Immature natural killer cell (primary cell): Measurements from ENCODE around the gene BCO2. TPM values are rescaled to one million over a fixed set of nuclear protein-coding genes. Genes with fewer than 3 reads are reported as not detected.
A peak's percentile ranks its signal among the peaks of the same experiment; 100 is the strongest.
"Not testable (repeated sequence)": the region's sequence is repeated elsewhere in the genome, so short reads cannot be mapped to it uniquely, and the experiment has no call there.

ENCODE experiments used
- DNase-seq, 3 donors: peaks; one replicate each; pipeline ENCODE4 v3.0.0; 2022; ENCODE audit warnings: mixed read lengths in 1 of 3
- H3K27ac Mint-ChIP-seq, 6 donors: one replicate each; pipeline ENCODE4 v1.8.0; 2020; ENCODE audit warnings: mixed read lengths in 6 of 6, mild to moderate bottlenecking in 5 of 6, inconsistent platforms in 4 of 6, moderate library complexity in 3 of 6
- H3K27me3 Mint-ChIP-seq, 3 donors: one replicate each; pipeline ENCODE4 v1.8.0; 2020 to 2021; ENCODE audit warnings: low read depth in 3 of 3, mild to moderate bottlenecking in 3 of 3, mixed read lengths in 3 of 3, moderate library complexity in 3 of 3, inconsistent platforms in 1 of 3
- H3K36me3 Mint-ChIP-seq, 3 donors: one replicate each; pipeline ENCODE4 v1.8.0; 2020; ENCODE audit warnings: mixed read lengths in 3 of 3, inconsistent platforms in 2 of 3, mild to moderate bottlenecking in 2 of 3
- H3K4me1 Mint-ChIP-seq, 2 donors: one replicate each; pipeline ENCODE4 v1.8.0; 2020; ENCODE audit warnings: inconsistent platforms in 2 of 2, mild to moderate bottlenecking in 2 of 2, mixed read lengths in 2 of 2, moderate library complexity in 1 of 2
- H3K4me3 Mint-ChIP-seq, 5 donors: one replicate each; pipeline ENCODE4 v1.8.0; 2020; ENCODE audit warnings: mild to moderate bottlenecking in 5 of 5, mixed read lengths in 5 of 5, inconsistent platforms in 3 of 5, moderate library complexity in 3 of 5
- H3K9me3 Mint-ChIP-seq, 6 donors: one replicate each; pipeline ENCODE4 v1.8.0; 2020; ENCODE audit warnings: mild to moderate bottlenecking in 6 of 6, mixed read lengths in 6 of 6, inconsistent platforms in 4 of 6, moderate library complexity in 3 of 6
- polyA plus RNA-seq, 3 donors: library from polyadenylated mRNA; unstranded; fragments of 300-500 nt; fragmentation: Illumina TruSeq; gene quantifications; one replicate each; pipeline ENCODE4 v1.2.3, GENCODE V29; 2021

BCO2 gene
- polyA plus RNA-seq, 3 donors from 2014 or later: 0.41 to 2.7 (median 2.1) TPM

GRCh38 chr11:112160091-112160848 lies 15.0 kb upstream of the BCO2 start:
- peak overlapping the region in 1 of 6 donors; percentile 8 for H3K27ac Mint-ChIP-seq
- no peak for DNase-seq
- H3K4me1 Mint-ChIP-seq: peaks cover 27 to 62% of the 10 kb centered on the region in 2 donors
- no peak overlapping the region for H3K4me3 Mint-ChIP-seq
- H3K27me3 Mint-ChIP-seq: peaks cover 0 to 7% (median 4%) of the 10 kb centered on the region in 3 donors
- H3K9me3 Mint-ChIP-seq: no peaks in the 10 kb centered on the region
- H3K36me3 Mint-ChIP-seq: peaks cover 0 to 22% (median 8%) of the 10 kb centered on the region in 3 donors

GRCh38 chr11:112161012-112161411 lies 14.3 kb upstream of the BCO2 start:
- Mint-ChIP-seq H3K4me3 (no peak overlapping the region), H3K27me3 (peaks cover 0 to 7% (median 4%) of the 10 kb centered on the region in 3 donors), H3K27ac (peak overlapping the region in 2 of 6 donors; percentile 6 to 8), H3K9me3 (no peaks in the 10 kb centered on the region), H3K4me1 (peaks cover 28 to 65% of the 10 kb centered on the region in 2 donors), H3K36me3 (peaks cover 0 to 18% (median 8%) of the 10 kb centered on the region in 3 donors)
- DNase-seq: no peak

- not testable (repeated sequence) for DNase-seq, H3K9me3 Mint-ChIP-seq, H3K27me3 Mint-ChIP-seq
- peak overlapping the region in 1 of 6 donors; percentile 39 for H3K27ac Mint-ChIP-seq
- H3K4me3 Mint-ChIP-seq: peak overlapping the region in 3 of 5 donors; percentile 31 to 89 (median 49)
- peaks cover 0 to 18% (median 8%) of the 10 kb centered on the region in 3 donors for H3K36me3 Mint-ChIP-seq
- peaks cover 28 to 65% of the 10 kb centered on the region in 2 donors for H3K4me1 Mint-ChIP-seq
These were observed 13.1 kb upstream of the BCO2 start for GRCh38 chr11:112162200-112162599.

- peaks cover 0 to 15% (median 5%) of the 10 kb centered on the region in 3 donors for H3K36me3 Mint-ChIP-seq
- H3K27me3 Mint-ChIP-seq: peaks cover 0 to 7% (median 4%) of the 10 kb centered on the region in 3 donors
- H3K4me1 Mint-ChIP-seq: peaks cover 28 to 65% of the 10 kb centered on the region in 2 donors
- no peaks in the 10 kb centered on the region for H3K9me3 Mint-ChIP-seq
- peak overlapping the region in 3 of 6 donors; percentile 19 to 72 (median 33) for H3K27ac Mint-ChIP-seq
- peak overlapping the region; percentile 36 to 91 (median 69) for H3K4me3 Mint-ChIP-seq
- DNase-seq: no peak
These were observed 12.4 kb upstream of the BCO2 start for GRCh38 chr11:112162761-112163546.

GRCh38 chr11:112163875-112164685 lies 11.2 kb upstream of the BCO2 start, which contains the start of gene IL18:
Gene IL18, minus strand, starts transcription at chr11:112164094. Its CDS starts 9,041 bp downstream, at chr11:112155053.
- Mint-ChIP-seq H3K9me3 (no peaks in the 10 kb centered on the region), H3K36me3 (peaks cover 0 to 13% (median 4%) of the 10 kb centered on the region in 3 donors), H3K4me3 (peak within 1 kb of the TSS; percentile 80 to 93 (median 89)), H3K27me3 (peaks cover 0 to 7% (median 4%) of the 10 kb centered on the region in 3 donors), H3K27ac (peak within 1 kb of the TSS; percentile 62 to 88 (median 75)), H3K4me1 (peaks cover 26 to 61% of the 10 kb centered on the region in 2 donors)
- peak in 1 of 3 donors; percentile 12 for DNase-seq

- H3K27ac Mint-ChIP-seq: peak overlapping the region in 2 of 6 donors; percentile 63 to 88
These were observed 10.3 kb upstream of the BCO2 start for GRCh38 chr11:112165049-112165448.

GRCh38 chr11:112166562-112166961 lies 8.8 kb upstream of the BCO2 start:
- Mint-ChIP-seq H3K27me3 (peaks cover 0 to 7% (median 4%) of the 10 kb centered on the region in 3 donors), H3K4me3 (no peak overlapping the region), H3K9me3 (no peaks in the 10 kb centered on the region), H3K27ac (no peak overlapping the region), H3K4me1 (peaks cover 20 to 39% of the 10 kb centered on the region in 2 donors), H3K36me3 (peaks cover 0 to 4% (median 0%) of the 10 kb centered on the region in 3 donors)
- DNase-seq: no peak

More at GRCh38 chr11:112165049-112165448, 10.3 kb upstream of the BCO2 start:
- Mint-ChIP-seq H3K36me3 (peaks cover 0 to 10% (median 0%) of the 10 kb centered on the region in 3 donors), H3K4me1 (peaks cover 20 to 51% of the 10 kb centered on the region in 2 donors), H3K27me3 (peaks cover 0 to 7% (median 4%) of the 10 kb centered on the region in 3 donors), H3K9me3 (no peaks in the 10 kb centered on the region), H3K4me3 (peak overlapping the region in 3 of 5 donors; percentile 7 to 44 (median 43))
- DNase-seq: no peak

- H3K36me3 Mint-ChIP-seq: peaks cover 0 to under 1% (median 0%) of the 10 kb centered on the region in 3 donors
- H3K27me3 Mint-ChIP-seq: peaks cover 0 to 7% (median 4%) of the 10 kb centered on the region in 3 donors
- H3K4me1 Mint-ChIP-seq: peaks cover 17 to 34% of the 10 kb centered on the region in 2 donors
- no peak for DNase-seq
- no peak within 1 kb of the TSS for H3K27ac Mint-ChIP-seq
- H3K9me3 Mint-ChIP-seq: no peaks in the 10 kb centered on the region
- H3K4me3 Mint-ChIP-seq: no peak within 1 kb of the TSS
These were observed 8.2 kb upstream of the BCO2 start, which contains the start of gene TEX12 for GRCh38 chr11:112167145-112167544. Gene TEX12, plus strand, starts transcription at chr11:112167372. Its CDS starts 1,897 bp downstream, at chr11:112169269.

- no peaks in the 10 kb centered on the region for H3K9me3 Mint-ChIP-seq
- DNase-seq: no peak
- H3K4me3 Mint-ChIP-seq: no peak overlapping the region
These were observed 2.8 kb upstream of the BCO2 start for GRCh38 chr11:112172362-112172994.

GRCh38 chr11:112173152-112173551 lies 2.2 kb upstream of the BCO2 start:
- H3K27me3 Mint-ChIP-seq: peaks cover 0 to 2% (median 0%) of the 10 kb centered on the region in 3 donors

More at GRCh38 chr11:112172362-112172994, 2.8 kb upstream of the BCO2 start:
- peaks cover 0 to 4% (median 0%) of the 10 kb centered on the region in 3 donors for H3K36me3 Mint-ChIP-seq
- H3K4me1 Mint-ChIP-seq: peaks cover 16 to 30% of the 10 kb centered on the region in 2 donors
- H3K27me3 Mint-ChIP-seq: peaks cover 0 to 2% (median 0%) of the 10 kb centered on the region in 3 donors
- H3K27ac Mint-ChIP-seq: no peak overlapping the region

GRCh38 chr11:112175599-112175952 lies 264 bp downstream of the BCO2 start:
- H3K4me3 Mint-ChIP-seq: peak overlapping the region; percentile 50 to 83 (median 65)
- no peaks in the 10 kb centered on the region for H3K9me3 Mint-ChIP-seq
- H3K36me3 Mint-ChIP-seq: peaks cover 0 to 4% (median 0%) of the 10 kb centered on the region in 3 donors
- H3K27ac Mint-ChIP-seq: peak overlapping the region in 3 of 6 donors; percentile 47 to 58 (median 50)
- no peak for DNase-seq
- H3K4me1 Mint-ChIP-seq: peaks cover 39 to 59% of the 10 kb centered on the region in 2 donors
- peaks cover 2 to 5% (median 4%) of the 10 kb centered on the region in 3 donors for H3K27me3 Mint-ChIP-seq

More at GRCh38 chr11:112173152-112173551, 2.2 kb upstream of the BCO2 start:
- no peaks in the 10 kb centered on the region for H3K9me3 Mint-ChIP-seq
- H3K27ac Mint-ChIP-seq: no peak overlapping the region
- H3K4me3 Mint-ChIP-seq: no peak overlapping the region
- DNase-seq: no peak
- H3K36me3 Mint-ChIP-seq: peaks cover 0 to 4% (median 0%) of the 10 kb centered on the region in 3 donors
- peaks cover 22 to 37% of the 10 kb centered on the region in 2 donors for H3K4me1 Mint-ChIP-seq

- Mint-ChIP-seq H3K4me3 (peak overlapping the region in 1 of 5 donors; percentile 65), H3K9me3 (no peaks in the 10 kb centered on the region), H3K36me3 (peaks cover 0 to 4% (median 0%) of the 10 kb centered on the region in 3 donors), H3K4me1 (peaks cover 39 to 59% of the 10 kb centered on the region in 2 donors), H3K27me3 (peaks cover 2 to 5% (median 4%) of the 10 kb centered on the region in 3 donors), H3K27ac (no peak overlapping the region)
- no peak for DNase-seq
These were observed 765 bp downstream of the BCO2 start for GRCh38 chr11:112176077-112176476.
